Peyer's patch (tissue), 4 donors: ENCODE measurements around the gene WHAMM. TPM values are rescaled to one million over a fixed set of nuclear protein-coding genes. Genes with fewer than 3 reads are reported as not detected.

ENCODE experiments used
- DNase-seq, 3 donors: peaks; one replicate each; pipeline ENCODE4 v3.0.0-alpha.2; 2017 to 2019
- H3K27ac ChIP-seq, 4 donors: fragments of 200-600 bp; sonication (generic); one replicate each; pipeline ENCODE4 v1.5.1; 2016 to 2019
- H3K27me3 ChIP-seq, 2 donors: fragments of 200-600 bp; sonication (generic); one replicate each; pipeline ENCODE4 v1.5.1; 2019
- H3K36me3 ChIP-seq, 3 donors: fragments of 200-600 bp; sonication (generic); one replicate each; pipeline ENCODE4 v1.5.1; 2016 to 2019
- H3K4me1 ChIP-seq, 4 donors: fragments of 200-600 bp; sonication (generic); one replicate each; pipeline ENCODE4 v1.5.1; 2016 to 2019
- H3K4me3 ChIP-seq, 4 donors: fragments of 200-600 bp; sonication (generic); 1 replicate in 3 of 4; 2 replicates in 1 of 4; pipeline ENCODE4 v1.5.1; 2016 to 2019; ENCODE audit warnings: mild to moderate bottlenecking in 1 of 4
- H3K9me3 ChIP-seq, 4 donors: fragments of 200-600 bp; sonication (generic); one replicate each; pipeline ENCODE4 v1.5.1; 2016 to 2019; ENCODE audit warnings: mild to moderate bottlenecking in 1 of 4
- POLR2A ChIP-seq, 2 donors: fragments of 450-650 bp; IDR thresholded peaks; one replicate each; pipeline ENCODE4 v1.5.1; 2017; ENCODE audit warnings: antibody characterized with exemption in 2 of 2, mild to moderate bottlenecking in 2 of 2, moderate library complexity in 2 of 2
- total RNA-seq, 4 donors: library from RNA; depleted of rRNA; stranded (reverse); fragments of >200 nt; gene quantifications; one replicate each; pipeline ENCODE4 v1.1.0, GENCODE V29; 2016
- TF ChIP-seq, protein P1 (sequence below), 6 experiments: fragments of 450-650 bp in 4 of 6; fragments of 200-600 bp in 2 of 6; sonication (generic) in 1 of 6; IDR thresholded peaks; one replicate each; pipeline ENCODE4 v1.5.1; 2017 to 2019; ENCODE audit warnings: antibody characterized with exemption in 6 of 6, mild to moderate bottlenecking in 3 of 6, moderate library complexity in 1 of 6

Gene WHAMM
- total RNA-seq, 4 donors from 2014 or later: 8.6 to 16.0 (median 13.2) TPM

DNA sequence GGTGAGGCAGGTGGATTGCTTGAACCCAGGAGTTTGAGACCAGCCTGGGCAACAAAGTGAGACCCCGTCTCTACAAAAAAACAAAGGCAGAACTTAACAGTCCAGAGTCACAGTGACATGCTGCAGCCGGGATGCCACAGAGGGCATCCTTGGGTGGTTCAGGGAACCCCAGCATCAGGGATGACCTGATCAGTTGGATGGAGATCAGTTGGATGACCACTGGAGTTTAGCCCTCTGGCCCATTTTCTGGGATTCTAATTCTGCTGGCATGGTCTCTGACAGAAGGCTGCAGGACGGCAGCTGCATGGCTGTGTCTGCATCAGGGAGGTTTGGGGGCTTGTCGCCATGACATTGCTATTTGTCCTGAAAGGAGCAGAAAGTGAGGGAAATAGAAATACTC lies 19.8 kb downstream of the WHAMM start:
- no peak for TF ChIP-seq POLR2A (IDR thresholded peaks at IDR 0.05)
- TF ChIP-seq, protein P1, sequence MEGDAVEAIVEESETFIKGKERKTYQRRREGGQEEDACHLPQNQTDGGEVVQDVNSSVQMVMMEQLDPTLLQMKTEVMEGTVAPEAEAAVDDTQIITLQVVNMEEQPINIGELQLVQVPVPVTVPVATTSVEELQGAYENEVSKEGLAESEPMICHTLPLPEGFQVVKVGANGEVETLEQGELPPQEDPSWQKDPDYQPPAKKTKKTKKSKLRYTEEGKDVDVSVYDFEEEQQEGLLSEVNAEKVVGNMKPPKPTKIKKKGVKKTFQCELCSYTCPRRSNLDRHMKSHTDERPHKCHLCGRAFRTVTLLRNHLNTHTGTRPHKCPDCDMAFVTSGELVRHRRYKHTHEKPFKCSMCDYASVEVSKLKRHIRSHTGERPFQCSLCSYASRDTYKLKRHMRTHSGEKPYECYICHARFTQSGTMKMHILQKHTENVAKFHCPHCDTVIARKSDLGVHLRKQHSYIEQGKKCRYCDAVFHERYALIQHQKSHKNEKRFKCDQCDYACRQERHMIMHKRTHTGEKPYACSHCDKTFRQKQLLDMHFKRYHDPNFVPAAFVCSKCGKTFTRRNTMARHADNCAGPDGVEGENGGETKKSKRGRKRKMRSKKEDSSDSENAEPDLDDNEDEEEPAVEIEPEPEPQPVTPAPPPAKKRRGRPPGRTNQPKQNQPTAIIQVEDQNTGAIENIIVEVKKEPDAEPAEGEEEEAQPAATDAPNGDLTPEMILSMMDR (IDR thresholded peaks at IDR 0.05): no peak
- no peak overlapping the region for H3K4me3 ChIP-seq
- no peak for DNase-seq
- no peak overlapping the region for H3K27ac ChIP-seq
- no peaks in the 10 kb centered on the region for H3K9me3 ChIP-seq
- no peaks in the 10 kb centered on the region for H3K27me3 ChIP-seq
- no peaks in the 10 kb centered on the region for H3K4me1 ChIP-seq
- peaks cover 0 to 98% (median 4%) of the 10 kb centered on the region in 3 donors for H3K36me3 ChIP-seq

DNA sequence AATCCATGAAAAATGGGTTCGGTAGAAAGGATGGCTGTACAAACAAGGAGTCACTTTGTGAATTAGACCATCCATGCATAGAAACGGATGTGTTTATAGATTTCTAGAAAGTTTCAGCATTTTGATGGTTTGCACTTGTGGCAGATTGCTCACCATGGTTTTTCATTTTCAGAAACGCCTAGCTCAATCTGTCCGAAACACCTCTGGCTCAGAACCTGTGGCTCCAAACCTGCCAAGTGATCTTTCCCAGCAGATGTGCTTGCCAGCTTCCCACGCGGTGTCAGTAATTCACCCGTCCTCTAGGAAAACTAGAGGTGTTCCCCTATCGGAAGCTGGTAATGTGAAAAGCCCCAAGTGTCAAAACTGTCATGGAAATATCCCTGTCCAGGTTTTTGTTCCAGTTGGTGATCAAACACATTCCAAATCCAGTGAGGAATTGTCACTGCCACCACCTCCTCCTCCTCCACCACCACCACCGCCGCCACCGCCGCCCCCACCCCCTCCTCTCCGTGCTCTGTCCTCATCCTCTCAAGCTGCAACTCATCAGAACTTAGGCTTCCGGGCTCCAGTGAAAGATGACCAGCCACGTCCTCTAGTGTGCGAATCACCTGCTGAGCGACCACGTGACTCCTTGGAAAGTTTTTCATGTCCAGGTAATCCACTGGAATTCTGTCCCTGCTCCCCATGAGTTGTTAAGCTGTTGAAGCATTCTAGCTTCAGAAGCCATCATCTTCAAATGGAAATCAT lies 21.2 kb downstream of the WHAMM start:
- Histone ChIP-seq H3K9me3 (no peaks in the 10 kb centered on the region), H3K4me3 (no peak overlapping the region), H3K4me1 (no peaks in the 10 kb centered on the region), H3K27me3 (no peaks in the 10 kb centered on the region), H3K36me3 (peaks cover 0 to 98% (median 4%) of the 10 kb centered on the region in 3 donors), H3K27ac (no peak overlapping the region)
- TF ChIP-seq, protein P1 (IDR thresholded peaks at IDR 0.05): no peak
- no peak for TF ChIP-seq POLR2A (IDR thresholded peaks at IDR 0.05)
- no peak for DNase-seq

DNA sequence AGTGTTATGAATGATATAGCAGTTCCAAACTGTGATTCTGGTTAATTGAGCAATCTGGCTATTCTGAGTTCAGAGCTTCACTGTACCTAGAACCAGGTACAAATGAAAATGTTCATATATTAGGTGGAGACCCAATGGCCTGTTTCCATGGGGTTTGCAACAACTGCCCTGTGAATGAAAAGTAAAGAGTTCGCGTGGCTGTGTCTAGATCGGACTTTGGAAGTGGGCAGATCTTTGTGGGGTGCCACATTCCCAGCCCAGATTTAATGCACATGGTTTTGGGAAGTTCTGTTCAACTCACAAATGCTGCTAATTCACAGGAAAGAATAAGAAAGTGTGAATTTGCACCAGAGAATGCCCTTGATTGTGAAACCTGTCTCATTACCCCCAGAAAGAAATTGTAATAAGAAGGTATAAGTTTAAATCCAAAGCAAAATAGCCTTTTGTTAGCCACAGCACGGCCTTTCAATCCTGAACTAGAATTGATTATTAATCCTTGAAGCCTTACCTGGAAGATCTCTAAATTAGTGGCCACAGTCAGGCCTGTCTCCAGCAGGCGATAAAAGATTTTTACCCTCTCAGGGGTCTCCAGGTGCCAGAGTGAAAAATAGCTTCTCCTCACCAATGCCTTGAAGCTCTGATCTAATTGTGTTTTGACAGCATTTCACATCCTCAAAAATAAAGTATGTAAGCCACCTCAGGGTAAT lies 22.6 kb downstream of the WHAMM start:
- H3K27ac ChIP-seq: no peak overlapping the region

DNA sequence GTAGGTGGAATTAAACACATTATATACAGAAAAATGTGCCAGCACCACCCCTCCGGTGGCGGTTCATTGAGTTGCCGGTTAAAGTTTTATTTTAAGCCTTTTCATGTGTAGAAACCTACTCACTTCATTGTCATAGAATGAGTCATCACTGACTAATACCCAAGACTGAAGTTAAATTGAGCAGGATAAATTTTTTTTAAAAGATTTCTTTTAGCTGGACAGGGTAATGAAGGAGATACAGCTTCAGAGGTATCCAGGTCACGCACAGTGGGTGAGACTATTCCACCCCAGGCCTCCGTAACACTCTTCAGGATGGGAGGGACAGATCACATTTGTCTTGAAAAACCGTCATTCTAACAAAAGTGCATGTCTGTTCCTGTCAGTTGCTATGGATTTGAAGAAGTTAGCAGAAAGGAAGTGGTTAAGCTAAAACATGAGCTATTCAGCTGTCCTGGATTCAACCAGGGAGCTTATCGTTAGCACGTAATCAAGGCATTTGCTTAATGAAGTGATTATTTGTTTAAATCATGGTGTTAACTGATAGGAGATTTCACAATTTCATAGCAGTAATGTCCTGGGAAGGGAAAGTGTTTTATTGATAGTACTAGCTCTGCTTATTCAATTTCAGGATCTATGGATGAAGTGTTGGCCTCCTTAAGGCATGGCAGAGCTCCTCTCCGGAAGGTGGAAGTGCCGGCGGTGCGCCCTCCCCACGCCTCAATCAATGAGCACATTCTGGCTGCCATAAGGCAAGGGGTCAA lies 23.4 kb downstream of the WHAMM start:
- H3K27ac ChIP-seq: no peak overlapping the region
- no peaks in the 10 kb centered on the region for H3K4me1 ChIP-seq
- TF ChIP-seq POLR2A (IDR thresholded peaks at IDR 0.05): no peak
- TF ChIP-seq, protein P1 (IDR thresholded peaks at IDR 0.05): no peak
- no peak overlapping the region for H3K4me3 ChIP-seq
- no peak for DNase-seq
- peaks cover 0 to 98% (median 4%) of the 10 kb centered on the region in 3 donors for H3K36me3 ChIP-seq
- no peaks in the 10 kb centered on the region for H3K27me3 ChIP-seq
- H3K9me3 ChIP-seq: no peaks in the 10 kb centered on the region

More for the DNA sequence above, 22.6 kb downstream of the WHAMM start:
- Histone ChIP-seq H3K36me3 (peaks cover 0 to 98% (median 4%) of the 10 kb centered on the region in 3 donors), H3K27me3 (no peaks in the 10 kb centered on the region), H3K4me1 (no peaks in the 10 kb centered on the region), H3K4me3 (no peak overlapping the region), H3K9me3 (no peaks in the 10 kb centered on the region)
- no peak for DNase-seq
- no peak for TF ChIP-seq POLR2A (IDR thresholded peaks at IDR 0.05)
- TF ChIP-seq, protein P1 (IDR thresholded peaks at IDR 0.05): no peak

DNA sequence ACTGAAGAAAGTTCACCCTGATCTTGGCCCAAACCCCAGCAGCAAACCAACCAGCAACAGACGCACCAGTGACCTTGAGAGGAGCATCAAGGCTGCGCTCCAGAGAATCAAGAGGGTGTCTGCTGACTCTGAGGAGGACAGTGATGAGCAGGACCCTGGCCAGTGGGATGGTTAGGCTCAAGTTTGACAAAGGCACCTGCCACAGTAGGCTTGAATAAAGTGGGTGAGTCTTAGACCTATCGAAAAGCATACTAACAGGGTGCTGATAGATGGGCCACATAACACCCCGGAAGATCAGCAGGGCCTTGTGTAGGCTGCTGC lies 23.9 kb downstream of the WHAMM start:
- TF ChIP-seq, protein P1 (IDR thresholded peaks at IDR 0.05): no peak
- no peak for TF ChIP-seq POLR2A (IDR thresholded peaks at IDR 0.05)
- no peak for DNase-seq
- H3K27ac ChIP-seq: no peak overlapping the region
- no peaks in the 10 kb centered on the region for H3K27me3 ChIP-seq
- no peaks in the 10 kb centered on the region for H3K9me3 ChIP-seq
- no peaks in the 10 kb centered on the region for H3K4me1 ChIP-seq
- H3K36me3 ChIP-seq: peaks cover 0 to 94% (median 4%) of the 10 kb centered on the region in 3 donors
- H3K4me3 ChIP-seq: no peak overlapping the region
